ENCODE measurements around the gene GBP7.

GRCh38 chr1:89098857-89099256 is 76.9 kb downstream of the GBP7 start:
- TF ChIP-seq, protein P1, sequence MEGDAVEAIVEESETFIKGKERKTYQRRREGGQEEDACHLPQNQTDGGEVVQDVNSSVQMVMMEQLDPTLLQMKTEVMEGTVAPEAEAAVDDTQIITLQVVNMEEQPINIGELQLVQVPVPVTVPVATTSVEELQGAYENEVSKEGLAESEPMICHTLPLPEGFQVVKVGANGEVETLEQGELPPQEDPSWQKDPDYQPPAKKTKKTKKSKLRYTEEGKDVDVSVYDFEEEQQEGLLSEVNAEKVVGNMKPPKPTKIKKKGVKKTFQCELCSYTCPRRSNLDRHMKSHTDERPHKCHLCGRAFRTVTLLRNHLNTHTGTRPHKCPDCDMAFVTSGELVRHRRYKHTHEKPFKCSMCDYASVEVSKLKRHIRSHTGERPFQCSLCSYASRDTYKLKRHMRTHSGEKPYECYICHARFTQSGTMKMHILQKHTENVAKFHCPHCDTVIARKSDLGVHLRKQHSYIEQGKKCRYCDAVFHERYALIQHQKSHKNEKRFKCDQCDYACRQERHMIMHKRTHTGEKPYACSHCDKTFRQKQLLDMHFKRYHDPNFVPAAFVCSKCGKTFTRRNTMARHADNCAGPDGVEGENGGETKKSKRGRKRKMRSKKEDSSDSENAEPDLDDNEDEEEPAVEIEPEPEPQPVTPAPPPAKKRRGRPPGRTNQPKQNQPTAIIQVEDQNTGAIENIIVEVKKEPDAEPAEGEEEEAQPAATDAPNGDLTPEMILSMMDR (IDR thresholded peaks at IDR 0.05; ENCODE audit: low read depth, low read length, poor library complexity, severe bottlenecking), result no peak
- TF ChIP-seq EZH2phosphoT487 (IDR thresholded peaks at IDR 0.05; ENCODE audit: borderline replicate concordance, low read length), result no peak
